ENCODE results near the gene RBM25.

GRCh38 chr14:73025544-73025943 lies 32.8 kb upstream of the RBM25 start:
- TF ChIP-seq ZNF8 (CRISPR knock-in tag; IDR thresholded peaks at IDR 0.05) (no peak), PATZ1 (CRISPR knock-in tag; IDR thresholded peaks at IDR 0.05; ENCODE audit: borderline replicate concordance) (no peak), OSR1 (CRISPR knock-in tag; IDR thresholded peaks at IDR 0.05) (no peak), BACH2 (CRISPR knock-in tag; IDR thresholded peaks at IDR 0.05; ENCODE audit: borderline replicate concordance) (no peak), RARB (CRISPR knock-in tag; IDR thresholded peaks at IDR 0.05) (no peak)

All from SK-N-SH treated with all-trans-retinoic acid at 6 μM for 48 hours (cell line).